Hematopoietic multipotent progenitor cell treated with erythropoietin and hydrocortisone succinate and interleukin-3 and kit ligand, for 17 days (in vitro differentiated cells): ENCODE data around the gene VAC14.
"Not testable (repeated sequence)": the region's sequence is repeated elsewhere in the genome, so short reads cannot be mapped to it uniquely, and the experiment has no call there.

Experiments
- DNase-seq: peaks from one replicate; pipeline ENCODE4 v3.0.0-alpha.2; 2015; ENCODE audit warnings: low spot score

Gene VAC14

DNA sequence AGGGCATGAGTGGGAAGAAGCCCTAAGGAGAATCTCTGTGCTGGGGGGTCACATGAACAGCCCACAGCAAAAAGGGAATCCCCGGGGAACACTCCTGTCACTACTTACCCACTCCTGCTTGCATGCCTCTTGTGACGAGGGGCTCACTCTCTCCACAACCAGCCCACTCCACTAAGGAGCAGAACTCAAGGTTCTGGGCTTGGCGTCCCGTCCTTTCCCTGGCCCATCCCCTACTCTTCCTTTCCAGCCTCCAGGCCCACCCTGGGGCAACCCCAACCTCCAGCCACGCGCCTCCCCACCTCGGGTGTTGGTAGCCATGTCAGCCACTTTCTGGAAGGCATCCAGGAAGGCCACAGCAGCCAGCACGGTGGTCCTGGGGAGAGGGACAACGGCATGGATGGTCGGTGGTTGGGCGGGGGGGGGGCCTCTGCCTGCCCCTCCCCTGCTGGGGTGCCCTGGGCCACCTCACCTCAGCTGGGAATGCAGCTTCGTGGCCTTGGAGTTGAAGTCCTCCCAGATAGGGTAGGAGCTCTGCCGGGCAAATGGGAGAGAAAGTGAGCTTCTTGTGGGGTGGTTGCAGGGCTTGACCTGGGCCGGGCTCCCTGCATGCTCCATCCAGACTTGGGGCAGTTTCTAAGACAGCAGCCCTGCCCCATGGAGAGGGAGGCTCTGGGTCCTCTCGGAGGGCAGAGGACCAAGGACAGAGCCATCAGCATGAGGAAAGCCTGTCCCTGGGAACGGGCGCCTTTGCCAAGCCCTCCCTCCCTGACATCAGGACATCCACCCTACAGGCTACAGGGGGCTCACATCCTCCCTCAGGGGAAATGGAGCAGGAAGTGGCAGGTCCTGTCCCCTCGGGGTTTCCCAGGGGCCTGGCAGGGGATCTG lies 120.2 kb downstream of the VAC14 start:
- DNase-seq, result no peak

GRCh38 chr16:70679671-70680494 lies 121.1 kb downstream of the VAC14 start:
- DNase-seq, result no peak

DNA sequence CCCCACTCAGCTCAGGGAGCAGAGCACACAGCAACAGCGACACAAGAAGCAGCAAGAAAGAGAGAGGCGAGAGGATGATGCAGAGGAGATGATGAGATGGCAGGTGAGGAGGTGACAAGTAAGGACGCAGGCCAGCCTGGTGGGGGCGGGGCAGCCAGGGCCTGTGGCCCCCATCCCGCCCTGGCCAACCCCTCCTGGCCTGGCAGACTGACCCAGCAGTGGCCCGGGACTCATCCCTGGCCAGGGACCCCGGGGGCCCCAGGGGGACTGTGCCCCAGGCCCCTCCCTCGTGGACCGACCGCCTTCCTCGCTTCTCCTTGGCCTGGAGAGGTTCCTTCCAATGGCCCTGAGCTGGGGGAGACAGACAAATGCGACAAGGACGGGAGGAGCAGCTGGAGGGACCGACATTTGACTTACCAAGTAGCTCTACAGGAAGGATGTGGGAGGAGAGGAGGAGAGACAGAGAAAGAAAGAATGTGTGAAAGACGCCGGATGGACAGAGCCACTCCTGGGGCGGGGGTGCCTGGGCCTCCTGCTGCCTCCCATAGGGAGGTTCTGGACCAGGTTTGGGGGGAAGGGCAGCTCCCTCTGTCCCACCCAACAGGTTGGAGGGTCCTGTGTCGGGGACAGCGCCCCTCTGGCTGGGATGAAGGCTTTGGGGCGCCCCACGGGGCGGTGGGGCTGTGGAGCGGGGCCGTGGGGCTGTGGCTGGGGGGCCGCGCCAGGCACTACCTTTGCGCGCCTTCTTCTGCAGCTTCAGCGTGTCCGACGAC lies 121.9 kb downstream of the VAC14 start:
- no peak for DNase-seq

- DNase-seq, result no peak
Measured at GRCh38 chr16:70678121-70678897, 122.6 kb downstream of the VAC14 start.

DNA sequence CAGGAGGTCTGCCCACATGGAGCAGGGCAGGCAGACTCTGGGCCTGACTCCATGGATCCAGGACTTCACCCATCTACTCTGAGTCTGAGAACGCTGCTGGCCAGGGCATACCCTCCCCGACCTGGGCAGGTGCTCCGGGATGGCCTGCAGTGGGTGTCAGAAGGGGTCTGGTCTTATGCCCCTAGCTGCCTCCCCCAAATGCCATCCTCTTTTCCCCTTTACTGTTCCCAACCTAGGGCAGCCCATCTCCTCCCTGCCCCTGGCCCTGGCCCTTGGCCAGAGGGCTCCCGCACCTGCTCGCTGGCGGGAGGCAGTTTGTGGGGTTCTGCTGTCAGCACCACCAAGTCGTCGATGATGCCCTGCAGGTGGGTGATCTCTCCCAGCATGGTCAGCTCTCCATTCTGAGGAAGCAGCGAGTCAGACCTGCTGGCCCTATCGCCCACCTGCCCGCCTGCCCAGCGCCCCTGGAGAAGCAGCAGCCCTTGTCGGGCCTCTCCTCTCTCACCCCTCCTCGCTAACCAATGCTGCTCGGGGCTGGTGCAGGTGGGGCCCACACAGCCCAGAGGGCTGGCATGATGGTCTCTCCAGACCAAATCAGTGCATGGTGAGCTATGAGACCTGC lies 123.3 kb downstream of the VAC14 start:
- no peak for DNase-seq

GRCh38 chr16:70676675-70677498 lies 124.1 kb downstream of the VAC14 start:
- DNase-seq, result no peak

DNA sequence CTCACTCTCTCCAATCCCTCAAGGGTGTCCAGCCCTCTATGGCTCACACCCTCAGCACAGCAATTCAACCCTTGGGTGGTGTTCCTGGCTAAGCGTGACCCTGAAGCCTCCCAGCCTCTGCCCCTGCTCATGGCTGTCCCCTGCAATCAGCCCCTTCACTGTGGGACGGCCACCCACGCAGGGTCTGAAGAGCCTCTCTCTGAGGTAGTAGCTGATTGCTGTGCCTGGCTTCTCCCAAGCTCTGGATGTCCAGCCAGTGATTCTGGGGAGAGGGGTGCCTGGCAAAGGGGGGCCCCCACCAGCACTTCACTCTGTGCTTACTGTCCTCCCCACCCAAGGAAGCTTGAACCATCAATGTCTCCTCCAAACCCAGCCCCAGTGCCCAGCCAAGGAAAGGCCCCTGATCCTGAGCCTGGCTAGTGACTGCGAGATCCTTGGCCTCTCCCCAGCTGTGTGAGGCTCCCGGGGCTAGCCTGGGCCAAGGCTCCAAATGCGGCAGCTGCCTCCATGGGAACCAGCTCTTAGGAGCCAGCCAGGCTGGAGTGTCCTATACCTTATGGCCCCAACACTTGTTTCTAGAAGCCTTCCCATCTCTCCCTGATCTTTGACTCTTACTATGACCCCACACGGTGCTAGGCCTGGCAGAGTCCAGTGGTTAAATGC lies 125.0 kb downstream of the VAC14 start:
- no peak for DNase-seq

GRCh38 chr16:70674221-70675014 lies 126.5 kb downstream of the VAC14 start:
- DNase-seq, result no peak

GRCh38 chr16:70670938-70671337 lies 130.0 kb downstream of the VAC14 start:
- not testable (repeated sequence) for DNase-seq

DNA sequence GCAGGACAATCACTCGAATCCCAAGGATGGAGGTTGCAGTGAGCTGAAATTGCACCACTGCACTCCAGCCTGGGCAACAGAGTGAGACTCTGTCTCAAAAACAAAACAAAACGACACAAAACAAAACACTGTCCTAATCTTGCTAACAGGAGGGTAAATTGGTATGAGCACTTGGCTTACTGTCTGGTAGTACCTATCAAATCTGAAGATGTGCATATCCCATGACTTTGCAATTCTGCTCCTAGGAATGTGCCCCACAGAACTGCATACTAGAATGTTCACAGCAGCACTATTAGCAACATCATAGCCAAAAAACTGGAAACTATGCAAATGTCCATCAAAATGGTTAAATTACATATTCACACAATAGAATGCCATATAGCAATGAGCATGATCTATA lies 130.8 kb downstream of the VAC14 start:
- no peak for DNase-seq

- DNase-seq, result no peak
Measured at GRCh38 chr16:70665806-70666735, 134.9 kb downstream of the VAC14 start.

DNA sequence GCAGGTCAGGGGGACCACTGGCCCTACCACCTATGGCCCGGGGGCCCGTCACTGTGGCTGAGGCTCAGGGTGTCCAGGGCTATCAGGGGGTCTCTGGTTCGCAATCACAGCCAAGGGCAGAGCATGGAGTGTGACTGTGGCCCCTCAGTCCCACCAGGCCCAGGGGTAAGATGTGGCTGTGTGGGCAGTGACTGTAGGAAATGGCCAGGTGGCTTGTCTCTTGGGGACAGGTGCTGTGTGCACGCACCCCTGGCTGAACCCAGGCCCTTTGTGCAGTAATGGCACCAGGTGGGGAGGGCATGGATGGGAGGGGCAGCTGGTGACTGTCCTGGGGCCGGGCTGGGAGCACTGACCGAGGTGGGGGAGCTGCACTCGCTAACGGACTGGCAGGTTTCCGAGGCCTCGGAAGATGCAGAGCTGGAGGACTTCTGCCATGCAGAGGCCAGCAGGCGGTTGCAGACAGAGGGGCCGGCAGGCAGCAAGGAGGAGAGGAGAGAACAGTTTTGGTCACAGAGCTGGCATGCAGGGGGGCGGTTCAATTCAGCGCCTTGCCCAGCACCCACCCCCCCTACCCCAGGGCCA lies 135.8 kb downstream of the VAC14 start:
- DNase-seq, result no peak

GRCh38 chr16:70664325-70665112 lies 136.4 kb downstream of the VAC14 start:
- no peak for DNase-seq

DNA sequence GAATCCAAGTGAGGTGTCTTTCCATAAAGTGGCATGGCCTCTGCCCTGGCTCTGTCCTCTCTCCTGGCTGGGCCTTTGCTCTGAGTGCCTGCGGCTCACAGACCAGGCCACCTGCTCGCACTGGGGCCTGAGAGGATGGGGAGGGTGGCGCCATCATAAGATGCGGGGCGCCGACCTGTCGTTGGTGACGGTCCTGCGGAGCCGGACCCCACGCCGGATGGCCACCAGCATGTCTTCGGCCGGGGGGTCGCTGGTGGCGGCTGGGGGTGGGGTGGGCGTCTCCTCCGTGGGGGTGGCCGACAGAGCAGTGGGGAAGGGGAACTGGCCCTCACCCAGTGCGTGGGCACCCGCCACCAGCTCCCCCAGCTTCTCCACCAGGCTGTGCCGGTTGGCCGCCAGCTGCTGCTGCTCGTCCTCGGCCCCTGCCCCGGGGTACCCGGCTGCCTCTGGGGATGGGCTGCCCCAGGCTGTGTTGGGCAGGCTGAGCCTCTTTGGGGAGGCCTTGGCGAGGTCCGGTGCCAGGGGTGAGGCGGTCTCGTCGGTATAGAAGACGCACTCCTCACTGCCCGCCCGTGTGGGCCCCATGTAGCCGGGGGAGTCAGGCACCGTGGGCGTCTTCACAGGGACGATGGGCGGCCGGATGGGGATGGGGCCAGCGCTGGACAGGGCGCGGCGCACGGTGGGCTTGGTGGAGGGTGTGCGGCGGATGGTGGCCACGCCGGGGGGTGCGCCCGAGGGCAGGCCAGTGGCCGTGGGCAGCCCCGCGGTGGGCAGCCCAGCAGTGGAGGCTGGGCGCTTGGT lies 137.2 kb downstream of the VAC14 start:
- DNase-seq, result no peak

DNA sequence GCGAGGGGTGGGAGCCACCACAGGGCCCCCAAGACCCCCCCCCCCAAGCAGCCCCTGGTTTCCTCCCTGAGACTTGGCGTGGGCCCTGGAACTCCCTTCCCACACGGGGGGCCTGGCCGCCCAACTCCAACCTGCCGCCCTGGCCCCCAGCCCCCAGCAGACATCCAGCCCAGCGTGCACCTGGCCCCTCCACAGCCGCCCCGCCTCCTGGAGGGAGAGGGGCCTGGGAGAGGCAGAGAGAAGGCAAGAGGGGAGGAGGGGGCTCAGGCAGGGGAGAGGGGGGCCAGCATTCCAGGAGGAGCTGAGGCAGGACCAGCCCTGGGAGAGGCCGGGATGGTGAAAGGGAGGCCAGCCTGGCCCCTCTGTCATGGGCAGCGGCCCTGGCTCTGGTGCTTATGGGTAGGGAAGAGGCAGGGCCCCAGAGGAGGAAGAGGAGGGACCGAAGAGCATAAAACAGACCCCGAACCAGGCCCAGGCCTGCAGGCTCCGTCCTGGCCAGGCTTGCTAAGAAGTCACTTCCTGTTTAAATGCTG lies 137.9 kb downstream of the VAC14 start:
- DNase-seq, result no peak
